Stimulated activated CD4-positive, alpha-beta T cell treated with anti-CD3 and anti-CD28 coated beads, Interleukin-12 subunit alpha, Interleukin-12 subunit beta, amount 100 ng/mL, for 48 hours (primary cell): ENCODE measurements around the gene HTR5A.
"Not testable (repeated sequence)": the region's sequence is repeated elsewhere in the genome, so short reads cannot be mapped to it uniquely, and the experiment has no call there.

Experiments used
- DNase-seq, 3 donors: peaks; one replicate each; pipeline ENCODE4 v3.0.0-alpha.2; 2020; ENCODE audit warnings: low read depth in 2 of 3, low spot score in 1 of 3

HTR5A gene

GRCh38 chr7:155069992-155070751 is at the start of gene HTR5A:
HTR5A (plus strand) TSS chr7:155070324; CDS start chr7:155070900, 576 bp downstream.
- peak; percentile 62 to 78 (median 73) for DNase-seq

- DNase-seq, result no peak
These were observed 49.1 kb upstream of the HTR5A start for GRCh38 chr7:155020996-155021395.

- no peak for DNase-seq
These were observed 48.4 kb upstream of the HTR5A start for GRCh38 chr7:155021699-155022145.

GRCh38 chr7:155027879-155028278 is 42.2 kb upstream of the HTR5A start:
- no peak for DNase-seq

GRCh38 chr7:155032978-155033377 is 37.1 kb upstream of the HTR5A start:
- no peak for DNase-seq

GRCh38 chr7:155034495-155034894 is 35.6 kb upstream of the HTR5A start:
- not testable (repeated sequence) for DNase-seq

- DNase-seq, result no peak
These were observed 31.8 kb upstream of the HTR5A start for GRCh38 chr7:155038335-155038734.

GRCh38 chr7:155043756-155044155 is 26.4 kb upstream of the HTR5A start:
- no peak for DNase-seq

- no peak for DNase-seq
These were observed 22.1 kb upstream of the HTR5A start for GRCh38 chr7:155048006-155048405.

GRCh38 chr7:155051355-155051754 is 18.8 kb upstream of the HTR5A start:
- no peak for DNase-seq

GRCh38 chr7:155053002-155053401 is 17.1 kb upstream of the HTR5A start:
- no peak for DNase-seq

- no peak for DNase-seq
These were observed 15.4 kb upstream of the HTR5A start for GRCh38 chr7:155054761-155055160.

- DNase-seq, result no peak
These were observed 13.0 kb upstream of the HTR5A start for GRCh38 chr7:155057076-155057475.

GRCh38 chr7:155058896-155059295 is 11.2 kb upstream of the HTR5A start:
- DNase-seq, result no peak

GRCh38 chr7:155059703-155060102 is 10.4 kb upstream of the HTR5A start:
- no peak for DNase-seq

GRCh38 chr7:155062411-155062810 is 7.7 kb upstream of the HTR5A start:
- no peak for DNase-seq

GRCh38 chr7:155064186-155064585 is 5.9 kb upstream of the HTR5A start:
- DNase-seq, result no peak

GRCh38 chr7:155066417-155066950 is 3.6 kb upstream of the HTR5A start:
- no peak for DNase-seq

GRCh38 chr7:155071121-155071651 is 1.1 kb downstream of the HTR5A start:
- no peak for DNase-seq

GRCh38 chr7:155071916-155072571 is 1.9 kb downstream of the HTR5A start:
- DNase-seq, result no peak

- no peak for DNase-seq
These were observed 3.8 kb downstream of the HTR5A start for GRCh38 chr7:155073922-155074321.

GRCh38 chr7:155084021-155084420 is 13.9 kb downstream of the HTR5A start:
- DNase-seq, result no peak
